HG02678 (cell line): ENCODE results near the gene GYG1.
"Not testable (repeated sequence)": the region's sequence is repeated elsewhere in the genome, so short reads cannot be mapped to it uniquely, and the experiment has no call there.

Experiments used
- ATAC-seq: cut with Tn5 transposase; IDR thresholded peaks from one replicate; pipeline ENCODE4 v1.9.1; 2021; ENCODE audit warnings: mild to moderate bottlenecking, moderate library complexity; ENCODE audit not compliant: unreplicated experiment

GYG1 gene

DNA sequence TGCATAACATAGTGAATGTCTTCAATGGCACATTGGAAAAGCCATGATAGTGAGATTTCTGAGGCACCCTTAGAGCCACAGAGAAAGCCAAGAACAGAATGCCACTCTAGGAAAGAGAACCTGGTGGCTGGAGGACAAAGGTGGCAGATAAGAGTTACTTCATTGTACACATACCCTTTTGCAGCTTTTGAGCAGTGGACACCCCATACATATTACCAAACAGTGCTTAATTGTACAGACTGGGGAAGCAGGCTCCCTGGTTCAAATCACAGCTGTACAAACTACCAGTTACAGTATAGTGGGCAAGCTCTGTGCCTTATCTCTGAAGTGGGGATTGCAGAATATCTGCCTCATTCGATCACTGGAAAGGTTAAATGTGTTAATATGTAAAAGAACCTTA is 10.1 kb upstream of the GYG1 start:
- no peak for ATAC-seq

DNA sequence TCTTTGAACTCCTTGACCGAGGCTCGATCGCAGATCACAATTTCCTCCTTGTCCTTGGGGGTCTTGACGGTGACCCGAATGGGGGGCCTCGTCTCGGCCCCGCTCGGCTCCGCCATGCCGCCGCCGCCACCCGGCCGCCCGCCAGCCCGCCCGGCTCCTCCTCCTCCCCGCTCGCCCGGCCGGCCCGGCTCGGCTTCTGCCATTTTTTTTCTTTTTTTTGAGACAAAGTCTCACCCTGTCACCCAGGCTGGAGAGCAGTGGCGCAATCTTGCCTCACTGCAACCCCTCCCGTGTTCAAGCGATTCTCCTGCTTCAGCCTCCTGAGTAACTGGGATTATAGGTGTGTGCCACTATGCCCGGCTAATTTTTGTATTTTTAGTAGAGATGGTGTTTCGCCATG is 3.8 kb upstream of the GYG1 start:
- not testable (repeated sequence) for ATAC-seq

DNA sequence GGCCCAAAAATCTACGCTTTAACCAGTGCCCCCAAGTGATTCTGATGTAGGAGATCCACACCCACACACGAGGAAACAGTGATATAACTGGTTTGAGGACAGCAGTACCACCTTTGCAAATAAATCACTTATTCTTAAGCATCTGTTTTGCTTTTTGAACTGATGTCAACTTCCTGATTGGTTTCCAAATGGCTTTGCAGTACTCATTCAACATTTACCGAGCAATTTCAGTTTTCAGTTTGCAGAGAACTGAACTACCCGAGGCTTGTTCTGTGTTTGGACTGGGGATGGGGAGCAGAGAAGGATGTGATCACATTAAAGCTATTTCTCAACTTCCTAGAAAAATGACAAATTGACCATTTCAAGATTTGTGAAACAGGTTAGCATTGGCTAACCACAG is 1.1 kb upstream of the GYG1 start:
- peak; percentile 18 for ATAC-seq

DNA sequence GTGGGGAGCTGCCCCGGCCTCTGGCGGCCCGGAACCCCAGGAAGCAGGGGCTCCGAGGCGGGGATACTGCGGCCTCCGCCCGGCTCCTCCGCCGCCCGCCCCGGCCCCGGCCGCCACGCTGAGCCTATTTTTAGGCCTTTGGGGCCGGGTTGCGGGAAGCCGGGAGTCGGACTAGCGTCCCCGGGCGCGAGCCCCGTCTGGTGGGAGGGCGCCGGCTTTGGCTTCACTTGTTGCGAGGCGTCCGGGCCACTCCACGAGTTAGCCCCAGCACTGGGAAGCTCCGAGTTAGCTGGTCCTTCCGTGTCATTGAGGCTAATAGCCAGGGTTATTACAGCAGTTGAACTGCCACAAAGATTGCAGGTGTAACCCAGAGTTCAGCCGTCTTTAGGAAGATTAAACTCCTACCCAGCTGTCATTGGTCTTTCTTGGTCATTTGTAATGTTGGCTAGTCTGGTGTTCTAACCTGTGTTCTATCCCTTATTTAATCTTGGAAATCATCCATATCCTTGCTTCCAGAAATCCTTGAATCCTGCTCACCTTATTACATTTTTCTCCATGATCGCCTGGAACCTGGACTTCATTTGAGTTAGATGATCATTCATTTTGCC is 791 bp downstream of the GYG1 start:
- ATAC-seq = peak; percentile 23

DNA sequence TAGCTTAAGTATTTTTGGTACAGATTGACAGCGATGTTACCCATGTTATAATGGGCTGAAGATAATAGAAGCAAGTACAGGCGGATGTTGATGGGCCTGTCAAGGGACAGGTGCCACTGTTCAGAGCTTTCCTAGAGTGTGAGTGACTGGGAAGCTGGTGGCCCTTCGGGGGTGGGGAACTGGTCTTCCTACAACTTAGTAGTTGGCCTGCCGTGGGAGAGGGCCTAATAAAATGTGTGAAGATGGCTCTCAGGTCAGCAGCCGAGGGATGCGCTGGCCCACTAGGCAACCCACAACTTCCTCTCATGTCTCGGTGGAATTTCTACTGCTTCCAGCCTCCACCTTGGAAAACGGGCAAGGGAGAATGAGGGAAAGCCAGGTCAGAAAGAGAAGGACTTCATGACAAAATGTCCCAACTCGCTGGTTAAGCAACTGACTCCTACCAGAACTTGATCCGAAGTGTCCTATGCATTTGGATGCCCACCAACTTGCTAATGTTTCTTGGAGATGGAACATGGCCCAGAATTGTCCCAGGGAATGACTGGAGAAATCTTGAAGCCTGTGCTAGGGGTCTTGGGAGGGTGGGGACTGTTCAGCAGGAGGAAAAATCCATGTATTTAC is 1.4 kb downstream of the GYG1 start:
- ATAC-seq = no peak

DNA sequence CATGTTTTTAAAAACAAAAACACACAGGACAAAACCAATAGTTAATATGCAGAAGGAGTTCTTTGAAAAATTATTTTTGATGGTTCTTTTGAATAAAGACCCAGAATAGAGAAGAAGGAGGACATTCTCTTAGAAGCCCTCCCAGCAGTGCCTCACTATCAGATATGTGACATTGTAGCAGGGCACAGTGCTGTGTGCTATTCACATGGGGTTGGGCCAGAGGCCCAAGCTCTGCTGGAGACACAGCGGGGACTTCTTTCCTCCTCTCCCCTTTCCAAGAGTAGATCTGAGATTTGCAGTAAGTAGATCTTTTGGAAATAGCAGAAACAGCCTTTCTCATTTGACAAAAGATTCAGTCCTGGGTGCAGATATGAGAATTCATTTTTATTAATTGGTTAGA is 6.3 kb downstream of the GYG1 start:
- ATAC-seq = no peak

DNA sequence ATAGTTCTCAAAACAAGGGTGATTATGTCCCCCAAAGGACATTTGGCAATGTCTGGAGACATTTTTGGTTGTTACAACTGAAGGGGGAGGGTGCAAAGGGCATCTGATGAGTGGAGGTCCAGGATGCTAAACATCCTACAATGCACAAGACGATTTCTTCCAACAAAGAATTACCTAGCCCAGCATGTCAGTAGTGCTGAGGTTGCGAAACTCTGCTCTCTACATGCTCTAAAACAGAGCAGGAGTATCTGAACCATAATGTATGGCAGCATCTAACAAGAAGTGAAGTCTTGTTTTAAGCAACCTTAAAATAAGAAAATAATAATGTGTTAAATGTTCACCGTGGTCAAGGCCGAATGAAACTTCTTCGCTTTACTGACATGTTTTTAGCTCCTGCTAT is 7.0 kb downstream of the GYG1 start:
- no peak for ATAC-seq

DNA sequence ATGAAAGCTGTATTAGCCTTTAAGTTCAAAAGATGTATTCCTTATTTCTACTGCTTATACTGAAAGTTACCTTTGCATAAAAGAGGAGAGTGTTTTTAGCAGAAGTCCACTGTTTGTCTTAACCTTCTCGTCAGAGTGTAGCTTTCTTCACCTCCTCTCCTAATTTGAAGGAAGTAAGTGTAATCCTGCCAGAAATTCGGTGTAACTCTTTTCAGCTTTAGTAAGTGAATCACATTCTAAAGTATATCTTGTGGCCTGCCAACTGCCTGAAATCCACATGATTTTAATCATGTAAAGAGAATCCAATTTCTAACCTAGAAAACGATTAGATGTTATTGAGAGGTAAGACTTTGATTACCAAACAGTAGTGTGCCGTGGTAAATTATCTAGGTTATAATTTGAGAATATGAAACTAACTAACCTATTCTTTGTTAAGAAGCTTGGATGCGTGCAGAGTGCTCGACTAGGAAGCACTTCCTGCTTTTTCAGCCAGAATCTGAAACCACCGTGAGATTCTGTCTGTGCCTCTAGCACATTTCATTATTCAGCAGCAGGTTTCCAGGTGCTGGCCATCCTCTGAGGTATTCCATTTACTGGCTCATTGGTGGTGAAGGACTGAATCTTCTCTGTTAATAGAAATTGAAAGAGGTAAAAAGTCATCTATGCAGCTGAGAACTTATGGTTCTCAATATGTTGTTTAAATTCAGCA is 7.5 kb downstream of the GYG1 start:
- peak; percentile 59 for ATAC-seq

DNA sequence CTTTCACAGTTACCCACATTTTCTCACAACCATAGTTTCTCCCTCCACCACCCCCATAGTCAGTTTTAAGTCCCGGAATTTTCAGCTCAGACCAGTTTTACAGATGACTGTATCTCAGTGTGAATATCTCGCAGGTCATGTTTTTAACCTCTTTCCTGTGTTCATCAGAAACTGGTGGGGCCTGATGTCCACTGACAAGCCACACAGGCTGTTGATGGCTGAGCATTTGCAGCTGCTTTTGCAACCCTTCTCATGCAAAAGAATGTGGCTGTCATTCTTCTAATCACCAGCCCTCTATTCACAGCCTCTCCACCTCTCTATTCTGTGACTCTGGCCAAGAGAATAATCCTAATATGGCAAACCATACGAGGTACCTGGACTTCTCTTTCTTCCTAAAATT is 8.5 kb downstream of the GYG1 start:
- ATAC-seq = peak; percentile 56

DNA sequence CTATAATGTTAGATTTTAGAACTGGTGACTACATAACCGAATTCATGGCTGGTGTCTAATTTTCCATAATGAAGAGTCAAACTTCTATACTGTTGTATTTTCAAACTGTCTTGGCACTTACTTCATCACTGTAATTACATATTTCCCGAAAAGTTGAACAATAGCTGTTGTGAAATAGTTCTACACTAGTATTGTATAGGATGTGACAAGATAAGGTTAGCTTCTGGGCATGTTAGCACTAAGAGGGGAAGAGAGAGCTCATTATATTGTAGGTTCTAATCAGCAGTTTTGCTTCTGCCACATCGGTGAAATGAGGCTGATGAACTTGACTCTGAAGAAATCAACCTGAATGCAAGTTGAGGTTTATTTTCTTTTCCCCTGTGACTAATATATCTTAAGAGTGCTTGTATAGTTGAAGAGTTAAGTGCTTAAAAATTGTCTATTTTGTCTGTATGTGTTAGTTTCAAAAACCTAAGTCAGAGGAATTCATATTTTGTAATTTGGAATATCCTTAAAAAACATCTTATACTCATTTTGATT is 8.9 kb downstream of the GYG1 start:
- no peak for ATAC-seq

DNA sequence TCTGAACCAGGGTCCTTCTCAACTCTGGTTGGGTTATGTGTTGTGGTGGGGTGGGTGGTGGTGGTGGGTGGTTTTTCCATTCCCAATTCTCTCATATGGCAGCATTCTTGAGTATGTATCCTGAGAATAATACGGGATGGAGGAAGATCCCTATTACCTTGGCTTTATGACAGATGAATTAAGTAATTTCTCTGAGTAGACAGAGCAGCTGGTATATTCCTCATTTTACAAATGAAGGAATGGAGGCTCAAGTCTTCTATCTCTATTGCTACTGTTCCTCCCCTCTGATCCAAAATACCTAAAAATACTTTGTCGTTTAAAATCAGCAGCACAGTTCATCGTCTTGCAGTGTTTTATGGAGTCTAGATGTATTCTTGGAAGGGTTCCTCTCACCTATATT is 10.4 kb downstream of the GYG1 start:
- ATAC-seq = no peak

DNA sequence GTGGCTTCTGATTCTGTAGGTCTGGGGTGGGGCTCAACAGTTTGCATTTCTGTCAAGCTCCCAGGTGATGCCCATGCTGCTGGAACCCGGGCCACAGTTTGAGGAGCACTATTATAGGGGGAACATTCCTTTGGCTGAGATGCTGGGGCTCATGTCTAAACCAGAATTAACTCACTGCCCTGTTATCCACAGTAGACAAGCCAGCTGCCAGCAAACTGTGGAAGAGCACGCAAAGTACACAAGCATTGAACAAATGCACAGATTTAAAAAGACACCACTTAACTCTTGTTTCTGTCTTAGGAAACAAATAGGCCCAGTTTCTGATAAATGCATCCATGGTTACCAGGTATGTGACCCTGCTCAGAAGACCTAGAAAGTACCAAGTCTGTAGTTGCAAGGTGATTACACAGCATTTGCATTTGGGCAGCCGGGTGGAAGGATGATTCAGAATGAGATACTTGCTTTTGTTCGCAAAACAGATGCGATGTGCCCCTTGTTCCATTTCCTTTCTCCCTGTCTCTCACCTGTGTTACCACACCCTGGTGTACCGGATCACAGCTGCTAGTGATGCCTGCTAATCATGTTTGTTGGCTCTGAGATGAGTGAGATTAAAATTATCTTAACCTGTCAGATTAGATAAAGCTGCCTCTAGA is 12.4 kb downstream of the GYG1 start:
- ATAC-seq = peak; percentile 68

DNA sequence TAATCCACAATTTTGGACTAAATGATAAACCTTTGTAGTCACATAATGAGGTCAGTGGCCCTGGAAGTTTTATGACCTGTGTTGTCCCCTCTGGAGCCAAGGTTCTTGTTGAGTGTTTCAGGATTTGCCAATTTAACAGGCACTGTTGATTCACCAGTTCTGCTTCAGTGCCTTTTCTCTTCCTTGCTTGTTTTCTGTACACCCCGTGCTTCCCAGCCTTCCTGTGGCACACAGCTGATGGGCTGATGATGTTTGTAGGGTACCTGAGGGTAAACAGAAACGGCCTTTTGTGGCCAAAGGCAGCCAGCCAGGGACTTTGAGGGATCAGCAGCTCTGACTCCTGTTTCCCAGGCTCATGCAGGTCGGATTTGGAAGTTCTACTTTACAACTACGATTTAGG is 13.3 kb downstream of the GYG1 start:
- no peak for ATAC-seq

DNA sequence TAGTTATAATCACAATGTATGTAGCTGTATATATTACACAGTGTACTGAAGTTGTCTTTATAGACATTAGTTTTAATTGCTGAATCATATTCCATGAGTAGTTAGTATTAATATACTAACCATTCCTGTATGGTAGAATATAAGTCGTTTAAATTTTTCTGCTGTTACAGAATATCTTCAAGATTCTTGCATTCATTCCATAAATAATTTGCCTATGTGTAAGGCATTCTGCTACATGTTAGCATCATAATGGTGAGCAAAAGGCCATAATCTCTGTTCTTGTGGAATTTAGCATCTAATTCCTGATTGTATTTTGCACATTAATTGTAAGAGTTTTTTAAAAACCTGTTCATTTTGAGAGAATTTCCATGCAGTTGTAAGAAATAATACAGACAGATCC is 14.1 kb downstream of the GYG1 start:
- no peak for ATAC-seq

DNA sequence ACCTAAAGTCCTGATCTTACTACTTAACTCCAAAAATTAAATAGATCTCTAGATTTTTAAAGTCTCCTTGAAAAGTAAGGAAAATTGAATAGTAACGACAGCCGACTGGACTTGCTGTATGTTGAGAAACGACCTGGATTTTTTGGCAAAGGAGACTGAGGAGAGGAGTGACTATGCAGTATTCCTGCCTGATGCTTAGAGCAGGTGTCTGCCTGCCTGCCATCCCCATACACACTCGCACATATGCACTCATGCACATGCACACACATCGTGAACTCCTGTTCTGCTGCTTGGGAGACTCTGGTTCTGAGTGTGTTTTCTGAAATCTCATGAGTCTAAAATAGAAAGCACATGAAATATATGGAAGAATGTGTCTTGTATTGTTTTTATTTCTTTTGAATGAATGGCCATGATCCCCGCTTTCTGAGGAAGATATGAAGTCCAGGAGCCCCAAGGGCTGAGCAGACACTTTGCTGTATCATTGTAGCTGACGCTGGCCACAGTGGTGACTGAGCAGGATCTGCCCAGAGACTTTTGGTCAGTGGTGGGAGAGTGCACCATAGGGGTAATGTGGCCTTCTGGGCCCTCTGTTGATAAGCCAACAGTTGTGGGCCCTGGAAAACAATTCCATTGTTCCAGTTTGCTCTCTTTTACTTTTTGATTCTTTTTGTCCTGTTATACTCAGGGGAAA is 16.4 kb downstream of the GYG1 start:
- no peak for ATAC-seq

DNA sequence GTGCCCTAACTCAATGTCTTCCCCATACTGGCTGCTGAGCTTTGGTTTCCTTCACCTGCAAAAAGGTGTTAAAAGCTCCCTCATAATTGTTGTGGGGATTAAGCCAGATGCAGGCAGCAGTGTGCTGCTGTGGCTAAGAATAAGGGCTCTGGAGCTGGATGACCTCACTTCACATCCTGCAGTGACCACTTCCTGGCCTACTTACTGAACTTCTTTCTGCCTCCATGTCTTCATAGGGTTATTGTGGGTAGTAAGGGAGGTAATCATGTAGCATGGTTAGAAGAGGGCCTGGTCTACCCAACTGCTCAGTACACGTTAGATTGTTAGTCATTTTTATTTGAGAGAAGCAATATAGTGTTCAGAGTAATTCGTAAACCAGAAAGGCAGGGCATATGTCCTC is 18.4 kb downstream of the GYG1 start:
- ATAC-seq = peak; percentile 76

DNA sequence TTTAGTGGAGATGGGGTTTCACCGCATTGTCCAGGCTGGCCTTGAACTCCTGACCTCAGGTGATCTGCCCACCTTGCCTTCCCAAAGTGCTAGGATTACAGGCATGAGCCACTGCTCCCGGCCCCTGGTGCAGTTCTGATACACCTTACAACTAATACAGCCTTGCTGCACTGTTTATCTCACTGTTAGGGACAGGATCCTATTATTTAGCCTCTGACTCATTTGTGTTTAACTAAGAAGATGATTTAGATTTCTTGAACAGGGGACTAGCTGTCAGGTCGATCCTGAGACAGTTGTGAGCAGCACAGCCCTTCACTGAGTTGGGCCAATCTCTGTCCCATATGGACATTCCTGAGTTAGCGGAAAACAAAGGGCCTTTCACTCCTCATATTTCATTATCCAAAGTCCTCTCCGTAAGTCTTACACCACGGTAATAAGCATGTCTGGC is 19.2 kb downstream of the GYG1 start:
- no peak for ATAC-seq

DNA sequence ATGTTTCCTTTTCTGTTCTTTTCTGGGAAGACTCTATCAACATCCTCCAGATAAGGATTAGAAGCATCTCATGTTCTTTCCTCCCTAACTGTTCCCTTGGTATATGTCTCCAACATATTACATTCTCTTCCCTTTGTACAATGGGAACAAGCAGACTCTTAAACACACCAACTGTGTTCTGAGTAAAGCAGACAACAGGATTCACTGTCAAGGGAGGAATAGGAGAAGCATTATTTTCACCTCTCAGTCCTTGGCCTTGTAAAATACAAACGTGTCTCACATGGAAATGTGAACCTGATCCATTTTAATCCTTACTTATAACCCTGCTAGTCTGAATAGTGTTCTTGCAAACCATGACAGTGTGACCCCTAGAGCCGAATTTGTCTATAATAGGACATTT is 19.6 kb downstream of the GYG1 start:
- ATAC-seq = no peak

DNA sequence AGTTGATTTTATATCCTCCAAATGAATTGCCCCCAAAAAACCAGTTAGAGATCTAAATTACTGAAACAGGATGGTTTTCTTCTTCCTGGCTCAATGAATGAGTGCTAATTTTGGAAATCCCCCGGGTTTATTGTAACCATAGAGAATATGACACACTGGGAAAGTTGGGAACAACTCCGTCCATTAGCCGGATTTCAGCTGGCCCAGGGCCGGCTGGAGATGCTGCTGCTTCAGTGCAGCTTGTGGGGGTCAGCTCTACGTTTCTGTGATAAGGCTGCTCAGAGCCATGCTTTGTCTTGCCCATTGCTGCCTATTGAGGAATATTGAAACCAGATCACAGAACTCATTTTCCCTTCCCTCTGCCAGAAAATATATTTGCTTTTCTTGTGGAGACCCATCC is 20.3 kb downstream of the GYG1 start:
- no peak for ATAC-seq

DNA sequence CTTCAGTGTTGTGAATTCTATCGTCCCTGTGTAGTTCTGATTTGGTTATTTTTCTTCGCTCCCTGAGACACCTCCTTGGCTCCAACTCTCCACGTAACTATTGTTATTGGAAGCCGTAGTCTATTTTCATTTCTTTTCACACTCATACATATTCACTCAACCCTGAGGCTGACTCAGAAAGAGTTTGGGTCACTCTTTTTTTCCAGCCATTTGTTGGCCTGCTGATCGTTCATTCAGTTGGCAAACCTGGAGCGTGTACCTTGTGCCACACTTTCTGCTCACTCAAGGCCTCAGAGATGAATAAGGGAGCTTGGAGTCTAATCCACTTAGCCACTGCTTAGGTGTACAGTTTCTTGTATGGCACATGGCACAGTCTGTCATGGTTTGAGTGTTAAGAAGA is 22.4 kb downstream of the GYG1 start:
- no peak for ATAC-seq

DNA sequence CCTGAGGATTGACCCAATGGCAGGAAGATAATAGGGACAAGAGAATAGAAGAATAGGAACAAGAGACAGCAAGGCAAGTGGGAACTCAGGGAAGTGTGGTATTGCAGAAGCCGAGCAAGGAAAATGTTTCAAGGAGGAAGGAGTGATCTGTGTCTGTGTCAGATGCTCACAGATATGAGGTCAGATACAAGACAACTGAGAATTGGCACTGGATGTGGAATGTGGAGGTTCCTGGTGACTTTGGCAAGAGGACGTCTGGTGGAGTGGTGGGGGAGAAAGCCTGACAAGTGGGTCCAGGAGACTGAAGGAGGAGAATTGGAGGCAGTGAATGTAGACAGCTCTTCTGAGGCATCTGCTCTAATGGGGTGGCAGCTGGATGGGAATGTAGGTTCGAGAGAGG is 24.1 kb downstream of the GYG1 start:
- ATAC-seq = no peak
